Measurements from ENCODE around the gene RNASE7. TPM values are rescaled to one million over a fixed set of nuclear protein-coding genes. Genes with fewer than 3 reads are reported as not detected.

Gene RNASE7
- total RNA-seq, 2 donors from 2014 or later = 0.74 TPM; not detected in 1

- Histone ChIP-seq H3K4me1 (replicated peaks) (no peaks in the 10 kb centered on the region), H3K27me3 (replicated peaks; ENCODE audit: insufficient read depth) (no peaks in the 10 kb centered on the region), H3K36me3 (no peaks in the 10 kb centered on the region), H3K27ac (no peak overlapping the region), H3K4me3 (no peak overlapping the region), H3K9me3 (no peaks in the 10 kb centered on the region)
- no peak for DNase-seq (ENCODE audit: low spot score)
- WGBS = 89% methylated on average over 5 of the region's 5 CpGs
- no peak for TF ChIP-seq POLR2AphosphoS5 (IDR thresholded peaks at IDR 0.05)
- TF ChIP-seq, protein P1, sequence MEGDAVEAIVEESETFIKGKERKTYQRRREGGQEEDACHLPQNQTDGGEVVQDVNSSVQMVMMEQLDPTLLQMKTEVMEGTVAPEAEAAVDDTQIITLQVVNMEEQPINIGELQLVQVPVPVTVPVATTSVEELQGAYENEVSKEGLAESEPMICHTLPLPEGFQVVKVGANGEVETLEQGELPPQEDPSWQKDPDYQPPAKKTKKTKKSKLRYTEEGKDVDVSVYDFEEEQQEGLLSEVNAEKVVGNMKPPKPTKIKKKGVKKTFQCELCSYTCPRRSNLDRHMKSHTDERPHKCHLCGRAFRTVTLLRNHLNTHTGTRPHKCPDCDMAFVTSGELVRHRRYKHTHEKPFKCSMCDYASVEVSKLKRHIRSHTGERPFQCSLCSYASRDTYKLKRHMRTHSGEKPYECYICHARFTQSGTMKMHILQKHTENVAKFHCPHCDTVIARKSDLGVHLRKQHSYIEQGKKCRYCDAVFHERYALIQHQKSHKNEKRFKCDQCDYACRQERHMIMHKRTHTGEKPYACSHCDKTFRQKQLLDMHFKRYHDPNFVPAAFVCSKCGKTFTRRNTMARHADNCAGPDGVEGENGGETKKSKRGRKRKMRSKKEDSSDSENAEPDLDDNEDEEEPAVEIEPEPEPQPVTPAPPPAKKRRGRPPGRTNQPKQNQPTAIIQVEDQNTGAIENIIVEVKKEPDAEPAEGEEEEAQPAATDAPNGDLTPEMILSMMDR (IDR thresholded peaks at IDR 0.05) = no peak
- no peak for TF ChIP-seq POLR2A (IDR thresholded peaks at IDR 0.05)
- intact Hi-C loops (cut with DNase I) = no loop called here
Measured at GRCh38 chr14:21058903-21059302, 16.7 kb downstream of the RNASE7 start.

DNA sequence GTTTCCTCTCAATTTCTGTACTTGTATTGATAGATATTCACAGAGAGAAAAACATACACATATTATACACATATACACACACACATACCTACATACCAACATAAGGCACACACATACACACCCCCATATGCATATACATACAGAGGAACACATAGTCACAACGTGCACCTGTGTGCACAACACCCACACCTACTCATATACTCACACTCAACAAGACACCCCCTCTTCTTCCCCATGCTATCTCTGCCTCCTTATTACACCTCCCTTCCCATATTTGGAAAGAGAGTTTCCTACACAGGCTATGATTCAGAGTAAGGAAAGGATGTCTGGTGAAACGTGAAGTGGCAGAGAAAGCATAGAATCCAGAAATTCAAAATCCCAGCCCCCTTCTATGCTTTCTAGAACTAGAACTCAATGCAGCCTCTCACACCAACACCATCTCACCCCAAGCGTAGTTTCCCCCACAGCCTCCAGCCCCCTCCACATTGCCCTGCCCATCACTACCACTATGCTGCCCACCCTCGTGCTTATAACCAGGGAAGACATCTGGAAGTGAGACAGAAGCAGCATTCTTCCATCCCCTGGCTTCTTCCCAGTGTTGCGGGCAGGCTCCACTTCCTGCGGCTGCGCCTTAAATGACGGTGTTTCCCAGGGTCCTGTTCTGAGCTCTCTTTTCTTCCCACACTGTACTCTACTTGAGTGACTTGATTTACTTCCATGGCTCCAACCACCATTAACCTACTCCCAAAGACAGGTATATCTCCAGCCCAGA lies 17.9 kb downstream of the RNASE7 start:
- WGBS = 73% methylated on average over 8 of the region's 8 CpGs
- intact Hi-C loops (cut with DNase I) = no loop called here
- H3K4me1 ChIP-seq (replicated peaks) = no peaks in the 10 kb centered on the region
- no peak overlapping the region for H3K4me3 ChIP-seq
- TF ChIP-seq, protein P1 (IDR thresholded peaks at IDR 0.05) = no peak
- no peak for TF ChIP-seq POLR2AphosphoS5 (IDR thresholded peaks at IDR 0.05)
- no peak for TF ChIP-seq POLR2A (IDR thresholded peaks at IDR 0.05)
- no peaks in the 10 kb centered on the region for H3K36me3 ChIP-seq
- H3K27ac ChIP-seq = no peak overlapping the region
- no peaks in the 10 kb centered on the region for H3K27me3 ChIP-seq (replicated peaks; ENCODE audit: insufficient read depth)
- no peaks in the 10 kb centered on the region for H3K9me3 ChIP-seq
- no peak for DNase-seq (ENCODE audit: low spot score)

- DNase-seq (ENCODE audit: low spot score) = no peak
- WGBS = 53% methylated on average over 13 of the region's 13 CpGs
- H3K27ac ChIP-seq = no peak overlapping the region
Measured at GRCh38 chr14:21060614-21061346, 18.6 kb downstream of the RNASE7 start.

DNA sequence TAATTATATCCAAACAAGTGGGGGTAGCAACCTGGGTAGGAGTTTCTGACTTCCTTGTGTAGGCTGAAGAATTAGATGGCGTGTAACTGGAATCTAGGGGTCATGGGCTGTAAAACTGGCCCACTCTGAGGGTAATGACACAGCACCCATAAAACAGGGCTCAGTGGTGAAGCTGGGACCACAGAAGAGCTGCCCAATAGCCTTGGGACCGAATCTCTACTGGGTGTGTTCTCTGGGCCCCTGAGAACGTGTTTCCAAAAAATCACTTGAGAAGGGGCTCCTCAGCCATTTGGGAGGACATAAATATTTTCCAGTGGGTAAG lies 19.1 kb downstream of the RNASE7 start:
- no peak overlapping the region for H3K4me3 ChIP-seq
- intact Hi-C loops (cut with DNase I) = no loop called here

More at GRCh38 chr14:21060614-21061346, 18.6 kb downstream of the RNASE7 start:
- Histone ChIP-seq H3K27me3 (replicated peaks; ENCODE audit: insufficient read depth) (no peaks in the 10 kb centered on the region), H3K9me3 (no peaks in the 10 kb centered on the region), H3K36me3 (no peaks in the 10 kb centered on the region), H3K4me3 (no peak overlapping the region), H3K4me1 (replicated peaks) (no peaks in the 10 kb centered on the region)
- intact Hi-C loops (cut with DNase I) = no loop called here
- TF ChIP-seq POLR2A (IDR thresholded peaks at IDR 0.05) (no peak), POLR2AphosphoS5 (IDR thresholded peaks at IDR 0.05) (no peak)
- TF ChIP-seq, protein P1 (IDR thresholded peaks at IDR 0.05) = no peak

More for the DNA sequence above, 19.1 kb downstream of the RNASE7 start:
- Histone ChIP-seq H3K9me3 (no peaks in the 10 kb centered on the region), H3K27me3 (replicated peaks; ENCODE audit: insufficient read depth) (no peaks in the 10 kb centered on the region), H3K27ac (no peak overlapping the region), H3K4me1 (replicated peaks) (no peaks in the 10 kb centered on the region), H3K36me3 (no peaks in the 10 kb centered on the region)
- TF ChIP-seq POLR2AphosphoS5 (IDR thresholded peaks at IDR 0.05) = no peak
- no peak for TF ChIP-seq POLR2A (IDR thresholded peaks at IDR 0.05)
- TF ChIP-seq, protein P1 (IDR thresholded peaks at IDR 0.05) = no peak
- 83% methylated on average over 3 of the region's 3 CpGs for WGBS
- no peak for DNase-seq (ENCODE audit: low spot score)

Measured in prostate gland (tissue), 2 donors.